Testis (tissue), 3 donors: ENCODE data around the gene TMEM207. TPM values are rescaled to one million over a fixed set of nuclear protein-coding genes. Genes with fewer than 3 reads are reported as not detected.
"Not testable (repeated sequence)": the region's sequence is repeated elsewhere in the genome, so short reads cannot be mapped to it uniquely, and the experiment has no call there.

Experiments used
- DNase-seq: peaks from one replicate; pipeline ENCODE4 v3.0.0-alpha.2; 2019
- H3K27ac ChIP-seq, 2 donors: fragments of 200-600 bp; sonication (generic); one replicate each; pipeline ENCODE4 v1.5.1; 2019
- H3K27me3 ChIP-seq: fragments of 200-600 bp; sonication (generic); one replicate; pipeline ENCODE4 v1.5.1; 2019
- H3K36me3 ChIP-seq: fragments of 200-600 bp; sonication (generic); one replicate; pipeline ENCODE4 v1.5.1; 2017; ENCODE audit warnings: low read depth; ENCODE audit errors: missing control alignments
- H3K4me1 ChIP-seq: fragments of 200-600 bp; sonication (generic); one replicate; pipeline ENCODE4 v1.5.1; 2019
- H3K4me3 ChIP-seq, 2 donors: fragments of 200-600 bp; sonication (generic); one replicate each; pipeline ENCODE4 v1.5.1; 2017 to 2019
- H3K9me3 ChIP-seq: fragments of 200-600 bp; sonication (generic); one replicate; pipeline ENCODE4 v1.5.1; 2017
- POLR2A ChIP-seq: fragments of 450-650 bp; IDR thresholded peaks from one replicate; pipeline ENCODE4 v1.6.1; 2017; ENCODE audit warnings: antibody characterized with exemption, mild to moderate bottlenecking, moderate library complexity
- WGBS, 2 donors: methylation state at CpG; one replicate each; pipeline ENCODE4 v1.1.5; 2018; 5-methylcytosine and 5-hydroxymethylcytosine counted together
- intact Hi-C: fragments of 100-400 bp; cut with DNase I; formaldehyde crosslinking; loops from one replicate; pipeline ENCODE4 v1.15.1; 2023; ENCODE audit warnings: low total_unique reads
- polyA plus RNA-seq: library from polyadenylated mRNA; stranded (reverse); fragments of 350-450 nt; fragmentation: Illumina TruSeq; extraction: RNeasy Lipid Tissue Mini Kit (QIAGEN cat#74804); gene quantifications from one replicate; pipeline ENCODE4 v1.2.3, GENCODE V29; 2014; ENCODE audit warnings: low read depth, low replicate concordance; ENCODE audit not compliant: insufficient read depth
- total RNA-seq, 2 donors: library from RNA; depleted of rRNA; stranded (reverse); fragments of >200 nt; gene quantifications; one replicate each; pipeline ENCODE4 v1.2.3, GENCODE V29; 2016
- TF ChIP-seq, protein P1 (sequence below), 3 experiments: fragments of 450-650 bp in 2 of 3; fragments of 200-600 bp in 1 of 3; sonication (generic) in 1 of 3; IDR thresholded peaks; one replicate each; pipeline ENCODE4 v1.5.1; 2016 to 2019; ENCODE audit warnings: antibody characterized with exemption in 3 of 3, mild to moderate bottlenecking in 2 of 3, moderate library complexity in 1 of 3

TMEM207 gene
- total and polyA plus RNA-seq, 3 donors from 2014 or later: 0.19 to 1.6 TPM; not detected in 1

DNA sequence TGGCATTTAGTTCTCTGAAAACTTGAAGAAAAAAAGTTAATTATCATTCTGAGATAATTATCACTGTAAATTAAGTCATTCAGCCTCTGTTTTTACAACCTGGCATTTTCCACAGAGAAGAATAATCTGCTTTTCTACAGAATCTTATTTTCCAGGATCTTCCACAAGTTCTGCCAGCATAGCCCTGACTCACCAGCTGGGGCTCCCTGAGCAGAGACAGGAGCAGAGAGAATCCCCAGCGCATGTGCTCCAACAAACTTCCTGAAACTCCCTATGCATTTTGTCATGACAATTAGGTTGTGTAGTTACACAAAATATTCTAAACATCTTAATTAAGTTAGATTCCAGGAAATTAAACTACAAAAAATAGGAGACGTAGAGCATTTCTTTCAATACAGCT is 32.1 kb upstream of the TMEM207 start:
- no peak for TF ChIP-seq POLR2A
- TF ChIP-seq, protein P1, sequence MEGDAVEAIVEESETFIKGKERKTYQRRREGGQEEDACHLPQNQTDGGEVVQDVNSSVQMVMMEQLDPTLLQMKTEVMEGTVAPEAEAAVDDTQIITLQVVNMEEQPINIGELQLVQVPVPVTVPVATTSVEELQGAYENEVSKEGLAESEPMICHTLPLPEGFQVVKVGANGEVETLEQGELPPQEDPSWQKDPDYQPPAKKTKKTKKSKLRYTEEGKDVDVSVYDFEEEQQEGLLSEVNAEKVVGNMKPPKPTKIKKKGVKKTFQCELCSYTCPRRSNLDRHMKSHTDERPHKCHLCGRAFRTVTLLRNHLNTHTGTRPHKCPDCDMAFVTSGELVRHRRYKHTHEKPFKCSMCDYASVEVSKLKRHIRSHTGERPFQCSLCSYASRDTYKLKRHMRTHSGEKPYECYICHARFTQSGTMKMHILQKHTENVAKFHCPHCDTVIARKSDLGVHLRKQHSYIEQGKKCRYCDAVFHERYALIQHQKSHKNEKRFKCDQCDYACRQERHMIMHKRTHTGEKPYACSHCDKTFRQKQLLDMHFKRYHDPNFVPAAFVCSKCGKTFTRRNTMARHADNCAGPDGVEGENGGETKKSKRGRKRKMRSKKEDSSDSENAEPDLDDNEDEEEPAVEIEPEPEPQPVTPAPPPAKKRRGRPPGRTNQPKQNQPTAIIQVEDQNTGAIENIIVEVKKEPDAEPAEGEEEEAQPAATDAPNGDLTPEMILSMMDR (IDR thresholded peaks at IDR 0.05): no peak
- Histone ChIP-seq H3K4me3 (no peak overlapping the region), H3K27ac (no peak overlapping the region), H3K36me3 (no peaks in the 10 kb centered on the region), H3K4me1 (no peaks in the 10 kb centered on the region), H3K27me3 (no peaks in the 10 kb centered on the region), H3K9me3 (no peaks in the 10 kb centered on the region)
- intact Hi-C loops: no loop called here
- DNase-seq: no peak
- WGBS, 2 donors: 90 to 95% methylated on average over 2 of the region's 2 CpGs

DNA sequence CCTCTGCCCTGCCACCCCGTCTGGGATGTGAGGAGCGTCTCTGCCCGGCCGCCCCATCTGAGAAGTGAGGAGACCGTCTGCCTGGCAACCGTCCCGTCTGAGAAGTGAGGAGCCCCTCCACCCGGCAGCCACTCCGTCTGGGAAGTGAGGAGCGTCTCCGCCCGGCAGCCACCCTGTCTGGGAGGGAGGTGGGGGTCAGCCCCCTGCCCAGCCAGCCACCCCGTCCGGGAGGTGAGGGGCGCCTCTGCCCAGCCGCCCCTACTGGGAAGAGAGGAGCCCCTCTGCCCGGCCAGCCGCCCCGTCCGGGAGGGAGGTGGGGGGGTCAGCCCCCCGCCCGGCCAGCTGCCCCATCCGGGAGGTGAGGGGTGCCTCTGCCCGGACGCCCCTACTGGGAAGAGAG is 23.6 kb upstream of the TMEM207 start:
- H3K27ac ChIP-seq, intact Hi-C loops, H3K9me3 ChIP-seq, H3K4me3 ChIP-seq, H3K27me3 ChIP-seq, DNase-seq, H3K36me3 ChIP-seq, H3K4me1 ChIP-seq: not testable (repeated sequence)
- 73 to 82% methylated on average over 4 to 21 of the region's 25 CpGs for WGBS, 2 donors

DNA sequence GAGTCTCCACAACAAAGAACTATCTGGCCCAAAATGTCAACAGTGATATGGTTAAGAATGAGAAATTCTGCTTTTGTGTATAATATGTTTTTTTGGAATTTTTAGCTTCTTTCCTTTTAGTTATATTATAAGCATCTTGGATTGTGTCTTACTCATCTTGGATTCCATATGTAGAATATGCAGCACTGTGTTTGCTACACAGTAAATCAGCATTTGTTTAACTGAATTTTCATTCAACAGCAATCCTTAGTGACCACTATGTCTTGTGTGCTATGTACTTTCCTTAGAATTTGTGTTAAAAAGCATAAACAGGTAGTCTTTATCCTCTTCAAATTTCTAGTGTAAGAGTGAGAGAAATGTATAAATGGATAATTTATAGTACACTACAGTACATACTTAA is 18.2 kb upstream of the TMEM207 start:
- H3K4me3 ChIP-seq: no peak overlapping the region
- no peaks in the 10 kb centered on the region for H3K36me3 ChIP-seq
- no peaks in the 10 kb centered on the region for H3K4me1 ChIP-seq
- H3K27ac ChIP-seq: no peak overlapping the region
- intact Hi-C loops: no loop called here
- no peak for TF ChIP-seq POLR2A
- TF ChIP-seq, protein P1 (IDR thresholded peaks at IDR 0.05): no peak
- H3K27me3 ChIP-seq: no peaks in the 10 kb centered on the region
- DNase-seq: no peak
- no peaks in the 10 kb centered on the region for H3K9me3 ChIP-seq

DNA sequence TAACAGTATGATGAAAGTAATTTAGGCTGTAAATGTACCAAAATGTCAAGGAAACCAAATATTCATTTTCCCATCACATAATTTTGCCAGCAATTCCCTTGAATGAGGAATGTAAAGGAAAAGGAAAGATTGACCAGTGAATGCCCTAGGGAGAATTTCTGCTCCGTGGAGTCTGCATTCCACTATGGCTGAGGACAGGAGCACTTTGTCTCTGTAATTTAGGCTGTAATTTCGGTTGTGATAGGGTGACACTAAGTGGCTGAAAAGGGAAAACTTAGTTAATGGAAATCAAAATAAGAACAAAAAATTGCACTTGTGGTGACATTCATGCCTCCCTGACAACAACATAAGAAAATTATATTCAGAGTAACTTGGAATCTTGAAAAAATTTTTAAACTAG is 8.3 kb upstream of the TMEM207 start:
- no peak for TF ChIP-seq POLR2A
- TF ChIP-seq, protein P1 (IDR thresholded peaks at IDR 0.05): no peak
- Histone ChIP-seq H3K27ac (no peak overlapping the region), H3K4me1 (no peaks in the 10 kb centered on the region), H3K27me3 (no peaks in the 10 kb centered on the region), H3K4me3 (no peak overlapping the region), H3K9me3 (no peaks in the 10 kb centered on the region), H3K36me3 (no peaks in the 10 kb centered on the region)
- intact Hi-C loops: no loop called here
- DNase-seq: no peak
- 36 to 43% methylated on average over 2 of the region's 2 CpGs for WGBS, 2 donors

DNA sequence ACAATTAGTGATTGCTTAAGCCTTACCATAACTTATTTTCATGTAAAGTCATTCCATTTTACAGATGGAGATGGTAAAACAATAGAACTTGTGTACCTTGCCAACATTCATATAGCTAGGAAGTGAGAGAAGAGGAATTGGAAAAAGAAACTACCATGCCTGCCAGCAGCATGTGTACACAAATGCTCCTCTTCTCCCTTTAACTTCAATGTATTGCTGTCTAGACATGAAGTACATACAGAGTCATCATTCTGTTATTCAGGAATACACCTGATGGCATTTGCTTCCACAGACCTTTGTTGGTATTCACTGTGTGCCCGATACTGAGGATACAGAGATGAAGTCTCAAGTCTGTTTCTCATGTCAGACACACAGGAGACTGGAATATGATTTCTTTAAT is 7.1 kb upstream of the TMEM207 start:
- no peaks in the 10 kb centered on the region for H3K9me3 ChIP-seq
- DNase-seq: no peak
- no peak for TF ChIP-seq POLR2A
- TF ChIP-seq, protein P1 (IDR thresholded peaks at IDR 0.05): no peak
- 94 to 100% methylated on average over 1 of the region's 1 CpG for WGBS, 2 donors
- no peaks in the 10 kb centered on the region for H3K4me1 ChIP-seq
- no peaks in the 10 kb centered on the region for H3K36me3 ChIP-seq
- no peak overlapping the region for H3K27ac ChIP-seq
- H3K27me3 ChIP-seq: no peaks in the 10 kb centered on the region
- intact Hi-C loops: no loop called here
- H3K4me3 ChIP-seq: no peak overlapping the region
